ENCODE results near the gene MPC1. TPM values are rescaled to one million over a fixed set of nuclear protein-coding genes. Genes with fewer than 3 reads are reported as not detected.
A peak's percentile ranks its signal among the peaks of the same experiment; 100 is the strongest.

The MPC1 gene
- total and polyA plus RNA-seq, 10 donors, result 29.1 to 58.6 (median 37.7) TPM

- intact Hi-C loops (cut with DNase I; ENCODE audit: low total_unique reads), result no loop called here
- Histone ChIP-seq H3K4me1 (peaks cover 0 to 59% (median 24%) of the 10 kb centered on the region in 6 donors), H3K27me3 (replicated peaks in 1 of 7) (no peaks in the 10 kb centered on the region), H3K36me3 (peaks cover 0 to 98% (median 24%) of the 10 kb centered on the region in 6 donors), H3K27ac (peak overlapping the region in 6 of 8 donors; percentile 9 to 79 (median 48)), H3K4me3 (no peak overlapping the region), H3K9me3 (no peaks in the 10 kb centered on the region)
- 81 to 91% (median 87%) methylated on average over 9 of the region's 9 CpGs for WGBS, 5 donors
- no peak for DNase-seq
- TF ChIP-seq POLR2A (IDR thresholded peaks at IDR 0.05) (no peak), POLR2AphosphoS5 (IDR thresholded peaks at IDR 0.05) (no peak)
- TF ChIP-seq, protein P1, sequence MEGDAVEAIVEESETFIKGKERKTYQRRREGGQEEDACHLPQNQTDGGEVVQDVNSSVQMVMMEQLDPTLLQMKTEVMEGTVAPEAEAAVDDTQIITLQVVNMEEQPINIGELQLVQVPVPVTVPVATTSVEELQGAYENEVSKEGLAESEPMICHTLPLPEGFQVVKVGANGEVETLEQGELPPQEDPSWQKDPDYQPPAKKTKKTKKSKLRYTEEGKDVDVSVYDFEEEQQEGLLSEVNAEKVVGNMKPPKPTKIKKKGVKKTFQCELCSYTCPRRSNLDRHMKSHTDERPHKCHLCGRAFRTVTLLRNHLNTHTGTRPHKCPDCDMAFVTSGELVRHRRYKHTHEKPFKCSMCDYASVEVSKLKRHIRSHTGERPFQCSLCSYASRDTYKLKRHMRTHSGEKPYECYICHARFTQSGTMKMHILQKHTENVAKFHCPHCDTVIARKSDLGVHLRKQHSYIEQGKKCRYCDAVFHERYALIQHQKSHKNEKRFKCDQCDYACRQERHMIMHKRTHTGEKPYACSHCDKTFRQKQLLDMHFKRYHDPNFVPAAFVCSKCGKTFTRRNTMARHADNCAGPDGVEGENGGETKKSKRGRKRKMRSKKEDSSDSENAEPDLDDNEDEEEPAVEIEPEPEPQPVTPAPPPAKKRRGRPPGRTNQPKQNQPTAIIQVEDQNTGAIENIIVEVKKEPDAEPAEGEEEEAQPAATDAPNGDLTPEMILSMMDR (IDR thresholded peaks at IDR 0.05 in 8 of 11, conservative IDR thresholded peaks at IDR 0.05 in 3 of 11), result no peak
Measured at GRCh38 chr6:166418691-166419143, 36.0 kb upstream of the MPC1 start.

DNA sequence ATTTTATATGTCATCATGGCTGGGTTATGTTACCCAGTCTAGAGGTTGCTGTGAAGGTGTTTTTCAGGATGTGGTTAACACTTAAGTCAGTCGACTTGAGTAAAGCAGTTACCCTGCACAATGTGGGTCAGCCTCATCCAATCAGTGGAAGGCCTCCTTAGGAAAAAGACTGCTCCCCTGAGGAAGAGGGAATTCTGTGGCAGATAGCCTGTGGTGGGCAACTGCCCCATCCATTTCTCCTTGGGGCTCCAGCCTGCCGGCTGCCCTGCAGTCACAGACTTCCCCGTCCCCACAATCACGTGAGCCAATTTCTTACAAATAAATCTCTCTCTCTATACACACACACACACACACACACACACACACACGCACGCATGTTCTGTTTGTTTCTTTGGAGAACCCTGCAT is 34.5 kb upstream of the MPC1 start:
- H3K27me3 ChIP-seq (replicated peaks in 1 of 7), result no peaks in the 10 kb centered on the region
- intact Hi-C loops (cut with DNase I; ENCODE audit: low total_unique reads), result no loop called here
- H3K27ac ChIP-seq, result peak overlapping the region in 4 of 8 donors; percentile 0 to 79 (median 51)
- peaks cover 0 to 74% (median 26%) of the 10 kb centered on the region in 6 donors for H3K4me1 ChIP-seq
- H3K4me3 ChIP-seq, result no peak overlapping the region
- H3K9me3 ChIP-seq, result no peaks in the 10 kb centered on the region
- TF ChIP-seq POLR2A (IDR thresholded peaks at IDR 0.05), result no peak
- TF ChIP-seq, protein P1 (IDR thresholded peaks at IDR 0.05 in 8 of 11, conservative IDR thresholded peaks at IDR 0.05 in 3 of 11), result no peak
- peaks cover 0 to 98% (median 20%) of the 10 kb centered on the region in 6 donors for H3K36me3 ChIP-seq
- 54 to 65% (median 62%) methylated on average over 6 of the region's 6 CpGs for WGBS, 5 donors
- DNase-seq, result no peak

DNA sequence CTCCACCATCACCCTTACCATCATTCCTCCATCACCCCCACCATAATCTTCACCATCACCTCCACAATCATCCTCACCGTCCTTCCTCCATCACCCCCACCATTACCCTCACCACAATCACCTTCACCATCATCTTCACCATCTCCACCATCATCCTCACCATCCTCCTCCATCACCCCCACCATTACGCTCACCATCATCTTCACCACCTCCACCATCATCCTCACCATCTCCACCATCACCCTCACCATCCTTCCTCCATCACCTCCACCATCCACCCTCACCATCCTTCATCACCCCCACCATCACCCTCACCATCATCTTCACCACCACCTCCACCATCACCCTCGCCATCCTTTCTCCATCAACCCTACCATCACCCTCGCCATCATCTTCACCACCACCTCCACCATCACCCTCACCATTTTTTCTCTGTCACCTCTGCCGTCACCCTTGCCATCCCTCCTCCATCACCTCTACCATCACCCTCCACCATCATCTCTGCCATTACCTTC is 33.1 kb upstream of the MPC1 start:
- intact Hi-C loops (cut with DNase I; ENCODE audit: low total_unique reads), result no loop called here
- DNase-seq, result peak; percentile 37
- no peak for TF ChIP-seq POLR2A (IDR thresholded peaks at IDR 0.05)
- TF ChIP-seq, protein P1 (IDR thresholded peaks at IDR 0.05 in 8 of 11, conservative IDR thresholded peaks at IDR 0.05 in 3 of 11), result no peak
- TF ChIP-seq POLR2AphosphoS5 (IDR thresholded peaks at IDR 0.05), result no peak
- 66 to 90% (median 80%) methylated on average over 5 of the region's 5 CpGs for WGBS, 5 donors
- Histone ChIP-seq H3K27me3 (replicated peaks in 1 of 7) (no peaks in the 10 kb centered on the region), H3K36me3 (peaks cover 0 to 98% (median 20%) of the 10 kb centered on the region in 6 donors), H3K27ac (peak overlapping the region in 4 of 8 donors; percentile 20 to 79 (median 50)), H3K9me3 (no peaks in the 10 kb centered on the region), H3K4me3 (no peak overlapping the region), H3K4me1 (peaks cover 0 to 86% (median 35%) of the 10 kb centered on the region in 6 donors)

DNA sequence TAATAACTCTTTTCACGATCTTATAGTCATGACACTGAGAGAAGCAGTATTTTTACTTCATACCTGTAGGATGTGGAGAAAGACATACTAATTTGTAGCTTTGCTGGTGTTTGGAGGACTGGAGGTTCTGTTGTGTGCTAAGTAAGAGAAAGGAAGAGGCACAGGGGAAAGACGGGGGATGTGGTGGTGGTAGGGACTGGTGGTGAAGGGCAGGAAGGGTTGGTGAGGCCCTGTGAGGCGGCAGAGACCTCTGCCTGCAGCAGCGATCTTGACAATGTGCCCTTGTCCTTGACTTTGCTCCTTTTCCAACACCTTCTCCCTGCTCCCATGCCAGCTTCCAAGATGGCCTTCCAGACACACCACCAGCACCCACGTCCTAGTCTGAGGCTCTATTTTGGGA is 32.6 kb upstream of the MPC1 start:
- peak overlapping the region in 5 of 8 donors; percentile 8 to 79 (median 49) for H3K27ac ChIP-seq
- intact Hi-C loops (cut with DNase I; ENCODE audit: low total_unique reads), result no loop called here
- 34 to 50% (median 43%) methylated on average over 5 of the region's 5 CpGs for WGBS, 5 donors
- no peaks in the 10 kb centered on the region for H3K9me3 ChIP-seq
- peaks cover 0 to 96% (median 20%) of the 10 kb centered on the region in 6 donors for H3K36me3 ChIP-seq
- no peak overlapping the region for H3K4me3 ChIP-seq
- DNase-seq, result peak; percentile 77
- peaks cover 0 to 86% (median 35%) of the 10 kb centered on the region in 6 donors for H3K4me1 ChIP-seq
- TF ChIP-seq POLR2AphosphoS5 (IDR thresholded peaks at IDR 0.05), result peak in 2 of 3 donors; percentile 32 to 38
- TF ChIP-seq, protein P1 (IDR thresholded peaks at IDR 0.05 in 8 of 11, conservative IDR thresholded peaks at IDR 0.05 in 3 of 11), result peak in 1 of 11 experiments; percentile 8
- no peak for TF ChIP-seq POLR2A (IDR thresholded peaks at IDR 0.05)
- no peaks in the 10 kb centered on the region for H3K27me3 ChIP-seq (replicated peaks in 1 of 7)
